Activated CD8-positive, alpha-beta T cell treated with anti-CD3 and anti-CD28 coated beads for 36 hours (primary cell): Measurements from ENCODE around the gene GUCY2F. TPM values are rescaled to one million over a fixed set of nuclear protein-coding genes. Genes with fewer than 3 reads are reported as not detected.

ENCODE experiments used
- ATAC-seq: fragments of 200-7000 bp; cut with Tn5 transposase; one replicate; pipeline ENCODE4 v1.10.0; 2021; ENCODE audit warnings: mild to moderate bottlenecking, moderate library complexity
- CTCF ChIA-PET: fragments of 350-600 bp; sonication (Branson Sonifier 250); formaldehyde crosslinking; loops from one replicate; lab custom pipeline; 2021; ENCODE audit warnings: antibody characterized with exemption; lab: Charles Lee
- POLR2A ChIA-PET: fragments of 350-600 bp; sonication (Branson Sonifier 250); formaldehyde crosslinking; loops from one replicate; lab custom pipeline; 2021; ENCODE audit warnings: antibody characterized with exemption; lab: Charles Lee
- DNase-seq: peaks from one replicate; pipeline ENCODE4 v3.0.0-alpha.2; 2020
- H3K27ac Mint-ChIP-seq: one replicate; pipeline ENCODE4 v1.8.0; 2021; ENCODE audit warnings: mild to moderate bottlenecking, mixed read lengths
- H3K27me3 Mint-ChIP-seq: one replicate; pipeline ENCODE4 v1.8.0; 2021; ENCODE audit warnings: mixed read lengths
- H3K36me3 Mint-ChIP-seq: one replicate; pipeline ENCODE4 v1.8.0; 2021; ENCODE audit warnings: low read depth, mixed read lengths
- H3K4me1 Mint-ChIP-seq: one replicate; pipeline ENCODE4 v1.8.0; 2021; ENCODE audit warnings: low read depth, mixed read lengths
- H3K4me3 Mint-ChIP-seq: one replicate; pipeline ENCODE4 v1.8.0; 2021; ENCODE audit warnings: mild to moderate bottlenecking, moderate library complexity, mixed read lengths
- H3K9me3 Mint-ChIP-seq: one replicate; pipeline ENCODE4 v1.8.0; 2021; ENCODE audit warnings: mixed read lengths
- intact Hi-C: fragments of 100-400 bp; cut with micrococcal nuclease; formaldehyde crosslinking; loops from one replicate; pipeline ENCODE4 v1.10.0; 2022
- total RNA-seq, 2 experiments: library from RNA; stranded (reverse); gene quantifications; one replicate each; pipeline ENCODE4 v1.2.3, GENCODE V29; 2021
- TF ChIP-seq, protein P1 (sequence below): fragments of 200-600 bp; IDR thresholded peaks from one replicate; pipeline ENCODE4 v1.8.0; 2022; ENCODE audit warnings: antibody characterized with exemption, mild to moderate bottlenecking

Gene GUCY2F
- total RNA-seq, 2 experiments from 2014 or later, result not detected

DNA sequence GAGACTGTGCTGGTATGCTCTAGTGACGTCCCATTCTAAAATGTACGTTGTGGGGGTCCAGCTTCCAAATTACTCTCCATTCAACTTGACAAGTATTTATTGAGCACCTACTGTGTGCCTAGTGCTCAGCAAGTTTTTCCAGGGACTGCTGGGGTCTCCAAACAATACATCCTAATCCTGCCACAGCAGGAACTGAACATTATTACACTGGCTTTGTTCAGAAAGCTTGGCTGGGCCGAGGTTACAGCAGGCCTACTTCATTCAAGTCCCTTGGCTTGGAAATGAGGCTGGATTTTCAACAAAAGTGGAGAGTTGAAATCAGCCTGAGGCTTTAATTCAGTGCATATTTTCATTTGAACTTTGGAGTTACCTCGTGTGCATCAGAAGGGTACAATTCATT is 78.0 kb downstream of the GUCY2F start:
- no peaks in the 10 kb centered on the region for H3K9me3 Mint-ChIP-seq
- no peaks in the 10 kb centered on the region for H3K27me3 Mint-ChIP-seq

DNA sequence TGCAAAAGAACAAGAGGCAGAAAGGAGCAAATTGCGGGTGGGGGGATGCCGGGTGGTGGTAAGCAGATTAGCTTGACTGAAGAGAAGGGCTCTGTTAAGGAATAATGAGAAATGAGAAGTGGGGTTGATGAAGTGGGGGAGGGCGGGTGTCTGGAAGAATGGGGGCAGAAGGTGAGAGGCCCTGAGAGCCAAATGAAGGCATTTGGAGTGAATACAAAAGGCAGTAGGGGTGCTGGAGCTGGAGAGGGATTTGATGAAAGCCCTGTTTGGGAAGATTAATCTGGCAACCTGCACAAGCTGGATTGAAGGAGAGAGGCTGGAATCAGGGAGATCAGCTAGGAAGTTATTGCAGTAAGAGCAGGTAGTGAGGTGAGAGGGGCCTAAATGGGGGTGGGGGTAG is 82.1 kb downstream of the GUCY2F start:
- Mint-ChIP-seq H3K9me3 (no peaks in the 10 kb centered on the region), H3K27ac (no peak overlapping the region), H3K4me1 (no peaks in the 10 kb centered on the region), H3K36me3 (no peaks in the 10 kb centered on the region), H3K27me3 (no peaks in the 10 kb centered on the region), H3K4me3 (no peak overlapping the region)
- DNase-seq (no peak), ATAC-seq (no peak)
- ChIA-PET POLR2A (no interaction called here), CTCF (no interaction called here)
- intact Hi-C loops, result no loop called here
- TF ChIP-seq, protein P1, sequence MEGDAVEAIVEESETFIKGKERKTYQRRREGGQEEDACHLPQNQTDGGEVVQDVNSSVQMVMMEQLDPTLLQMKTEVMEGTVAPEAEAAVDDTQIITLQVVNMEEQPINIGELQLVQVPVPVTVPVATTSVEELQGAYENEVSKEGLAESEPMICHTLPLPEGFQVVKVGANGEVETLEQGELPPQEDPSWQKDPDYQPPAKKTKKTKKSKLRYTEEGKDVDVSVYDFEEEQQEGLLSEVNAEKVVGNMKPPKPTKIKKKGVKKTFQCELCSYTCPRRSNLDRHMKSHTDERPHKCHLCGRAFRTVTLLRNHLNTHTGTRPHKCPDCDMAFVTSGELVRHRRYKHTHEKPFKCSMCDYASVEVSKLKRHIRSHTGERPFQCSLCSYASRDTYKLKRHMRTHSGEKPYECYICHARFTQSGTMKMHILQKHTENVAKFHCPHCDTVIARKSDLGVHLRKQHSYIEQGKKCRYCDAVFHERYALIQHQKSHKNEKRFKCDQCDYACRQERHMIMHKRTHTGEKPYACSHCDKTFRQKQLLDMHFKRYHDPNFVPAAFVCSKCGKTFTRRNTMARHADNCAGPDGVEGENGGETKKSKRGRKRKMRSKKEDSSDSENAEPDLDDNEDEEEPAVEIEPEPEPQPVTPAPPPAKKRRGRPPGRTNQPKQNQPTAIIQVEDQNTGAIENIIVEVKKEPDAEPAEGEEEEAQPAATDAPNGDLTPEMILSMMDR, result no peak

More for the DNA sequence above, 78.0 kb downstream of the GUCY2F start:
- intact Hi-C loops, result no loop called here
- CTCF ChIA-PET, result no interaction called here
- Mint-ChIP-seq H3K4me1 (no peaks in the 10 kb centered on the region), H3K27ac (no peak overlapping the region), H3K4me3 (no peak overlapping the region), H3K36me3 (no peaks in the 10 kb centered on the region)
- TF ChIP-seq, protein P1, result no peak
- DNase-seq (no peak), ATAC-seq (no peak)
- POLR2A ChIA-PET, result no interaction called here

DNA sequence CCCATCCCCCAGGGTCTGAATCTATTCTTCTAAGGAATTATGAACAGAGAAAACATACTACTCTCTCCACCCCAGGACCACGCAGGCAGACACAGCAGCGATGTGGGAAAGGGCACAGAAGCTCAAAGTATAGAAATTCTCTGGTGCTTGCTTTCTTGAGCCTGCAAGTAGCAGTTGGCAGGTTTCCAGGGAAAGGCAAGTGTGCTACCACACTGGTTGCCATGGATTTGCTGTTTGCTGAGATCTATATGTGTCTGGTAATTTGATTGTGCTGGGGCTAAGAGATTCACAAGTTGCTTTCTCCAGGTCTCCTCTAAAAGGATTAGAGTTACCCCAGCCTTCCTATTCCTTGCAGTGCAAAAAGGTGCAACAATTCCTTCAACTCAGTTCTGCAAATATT is 83.1 kb downstream of the GUCY2F start:
- POLR2A ChIA-PET, result no interaction called here
- CTCF ChIA-PET, result no interaction called here
- Mint-ChIP-seq H3K27me3 (no peaks in the 10 kb centered on the region), H3K36me3 (no peaks in the 10 kb centered on the region), H3K4me1 (no peaks in the 10 kb centered on the region), H3K9me3 (no peaks in the 10 kb centered on the region), H3K27ac (no peak overlapping the region), H3K4me3 (no peak overlapping the region)
- DNase-seq (no peak), ATAC-seq (no peak)
- intact Hi-C loops, result no loop called here
- TF ChIP-seq, protein P1, result no peak

DNA sequence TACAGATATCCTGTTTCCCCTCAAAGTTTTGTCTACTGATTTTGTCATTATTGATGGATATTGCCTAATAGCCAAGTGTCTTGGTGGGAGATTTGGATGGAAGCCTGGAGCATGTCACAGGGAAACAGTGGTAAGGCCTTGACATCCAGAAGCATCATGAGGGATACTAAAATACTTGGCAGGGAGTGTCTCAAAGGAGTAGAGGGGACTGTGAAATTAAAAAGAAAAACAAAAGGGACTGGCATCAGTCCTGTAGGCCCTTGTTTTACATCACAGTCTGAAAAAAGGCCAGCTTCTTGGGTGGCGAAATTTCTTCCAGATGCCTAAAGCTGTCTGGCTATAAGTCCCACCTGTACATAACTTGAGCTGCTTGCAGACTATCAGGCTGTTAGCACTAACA is 83.8 kb downstream of the GUCY2F start:
- DNase-seq (no peak), ATAC-seq (no peak)
- no peak overlapping the region for H3K4me3 Mint-ChIP-seq
- no peaks in the 10 kb centered on the region for H3K36me3 Mint-ChIP-seq
- no peaks in the 10 kb centered on the region for H3K27me3 Mint-ChIP-seq
- ChIA-PET CTCF (no interaction called here), POLR2A (no interaction called here)
- intact Hi-C loops, result no loop called here
- no peaks in the 10 kb centered on the region for H3K4me1 Mint-ChIP-seq
- TF ChIP-seq, protein P1, result no peak
- H3K27ac Mint-ChIP-seq, result no peak overlapping the region
- no peaks in the 10 kb centered on the region for H3K9me3 Mint-ChIP-seq

DNA sequence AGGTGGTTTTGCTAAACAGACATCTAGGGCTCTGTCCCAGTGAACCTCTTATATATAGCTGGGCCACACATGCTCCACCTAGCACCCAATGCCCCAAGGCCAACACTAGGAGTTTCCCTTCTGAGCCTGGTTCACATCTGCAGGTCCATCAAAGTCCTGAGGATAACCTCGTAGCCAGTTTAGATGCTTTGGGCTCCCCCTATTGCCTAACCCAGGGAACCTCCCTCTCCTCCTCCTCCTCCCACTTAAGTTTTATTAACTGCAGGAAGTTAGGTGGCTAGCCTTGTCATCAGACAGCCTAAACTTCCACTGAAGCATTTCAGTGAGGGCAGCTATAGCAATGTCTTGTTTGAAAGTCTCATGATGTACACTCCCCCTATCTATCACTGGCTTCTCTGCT is 88.0 kb downstream of the GUCY2F start:
- Mint-ChIP-seq H3K4me1 (no peaks in the 10 kb centered on the region), H3K27me3 (no peaks in the 10 kb centered on the region), H3K4me3 (no peak overlapping the region), H3K27ac (no peak overlapping the region), H3K9me3 (no peaks in the 10 kb centered on the region), H3K36me3 (no peaks in the 10 kb centered on the region)
- ATAC-seq, result no peak
- POLR2A ChIA-PET, result no interaction called here
- CTCF ChIA-PET, result no interaction called here
- TF ChIP-seq, protein P1, result no peak
- no peak for DNase-seq
- intact Hi-C loops, result no loop called here
